ENCODE data around the gene HTRA3. TPM values are rescaled to one million over a fixed set of nuclear protein-coding genes. Genes with fewer than 3 reads are reported as not detected.

Gene HTRA3
- total and polyA plus RNA-seq, 2 experiments from 2014 or later, result 19.4 to 34.9 TPM

- Histone ChIP-seq H3K27ac (no peak overlapping the region), H4K20me1 (ENCODE audit: insufficient read depth, poor library complexity, severe bottlenecking) (no peaks in the 10 kb centered on the region)
- no peak for DNase-seq (ENCODE audit: low spot score)
Observed at GRCh38 chr4:8281519-8282133, 12.1 kb downstream of the HTRA3 start.

GRCh38 chr4:8282134-8282641 is 12.6 kb downstream of the HTRA3 start:
- Histone ChIP-seq H3K27ac (no peak overlapping the region), H3K4me3 (no peak overlapping the region), H3K4me1 (ENCODE audit: insufficient read depth) (peaks cover 21% of the 10 kb centered on the region), H3K4me2 (no peak overlapping the region), H3K27me3 (no peaks in the 10 kb centered on the region), H3K79me2 (no peaks in the 10 kb centered on the region), H2AFZ (no peak overlapping the region), H4K20me1 (ENCODE audit: insufficient read depth, poor library complexity, severe bottlenecking) (no peaks in the 10 kb centered on the region), H3K9me3 (ENCODE audit: low read depth) (no peaks in the 10 kb centered on the region), H3K9me2 (replicated peaks; ENCODE audit: insufficient read depth) (no peaks in the 10 kb centered on the region), H3K36me3 (replicated peaks; ENCODE audit: insufficient read depth, low read depth) (no peaks in the 10 kb centered on the region)
- WGBS (ENCODE audit: low lambda C conversion rate, missing lambda C conversion rate), result 96% methylated on average over 14 of the region's 14 CpGs
- TF ChIP-seq CTCF (IDR thresholded peaks at IDR 0.05; ENCODE audit: poor library complexity) (no peak), EZH2 (IDR thresholded peaks at IDR 0.05; ENCODE audit: borderline replicate concordance) (no peak), EZH2phosphoT487 (IDR thresholded peaks at IDR 0.05; ENCODE audit: low read depth, severe bottlenecking, unreplicated experiment) (no peak)
- no peak for DNase-seq (ENCODE audit: low spot score)

More at GRCh38 chr4:8281519-8282133, 12.1 kb downstream of the HTRA3 start:
- no peaks in the 10 kb centered on the region for H3K79me2 ChIP-seq
- H3K27me3 ChIP-seq, result no peaks in the 10 kb centered on the region
- H2AFZ ChIP-seq, result no peak overlapping the region
- H3K4me1 ChIP-seq (ENCODE audit: insufficient read depth), result peaks cover 21% of the 10 kb centered on the region
- H3K4me3 ChIP-seq, result no peak overlapping the region
- no peak for TF ChIP-seq EZH2phosphoT487 (IDR thresholded peaks at IDR 0.05; ENCODE audit: low read depth, severe bottlenecking, unreplicated experiment)
- no peak for TF ChIP-seq CTCF (IDR thresholded peaks at IDR 0.05; ENCODE audit: poor library complexity)
- no peak for TF ChIP-seq EZH2 (IDR thresholded peaks at IDR 0.05; ENCODE audit: borderline replicate concordance)
- H3K36me3 ChIP-seq (replicated peaks; ENCODE audit: insufficient read depth, low read depth), result no peaks in the 10 kb centered on the region
- no peaks in the 10 kb centered on the region for H3K9me2 ChIP-seq (replicated peaks; ENCODE audit: insufficient read depth)
- H3K4me2 ChIP-seq, result no peak overlapping the region
- 67% methylated on average over 18 of the region's 19 CpGs for WGBS (ENCODE audit: low lambda C conversion rate, missing lambda C conversion rate)
- no peaks in the 10 kb centered on the region for H3K9me3 ChIP-seq (ENCODE audit: low read depth)

GRCh38 chr4:8282742-8283141 is 13.2 kb downstream of the HTRA3 start:
- no peaks in the 10 kb centered on the region for H3K9me3 ChIP-seq (ENCODE audit: low read depth)
- no peak overlapping the region for H2AFZ ChIP-seq
- H3K4me1 ChIP-seq (ENCODE audit: insufficient read depth), result peaks cover 15% of the 10 kb centered on the region
- no peak overlapping the region for H3K27ac ChIP-seq
- H3K4me2 ChIP-seq, result no peak overlapping the region
- no peaks in the 10 kb centered on the region for H3K9me2 ChIP-seq (replicated peaks; ENCODE audit: insufficient read depth)
- no peaks in the 10 kb centered on the region for H3K27me3 ChIP-seq
- DNase-seq (ENCODE audit: low spot score), result no peak
- TF ChIP-seq EZH2phosphoT487 (IDR thresholded peaks at IDR 0.05; ENCODE audit: low read depth, severe bottlenecking, unreplicated experiment) (no peak), CTCF (IDR thresholded peaks at IDR 0.05; ENCODE audit: poor library complexity) (no peak)
- H3K36me3 ChIP-seq (replicated peaks; ENCODE audit: insufficient read depth, low read depth), result no peaks in the 10 kb centered on the region
- WGBS (ENCODE audit: low lambda C conversion rate, missing lambda C conversion rate), result 94% methylated on average over 14 of the region's 14 CpGs
- no peaks in the 10 kb centered on the region for H4K20me1 ChIP-seq (ENCODE audit: insufficient read depth, poor library complexity, severe bottlenecking)
- H3K4me3 ChIP-seq, result no peak overlapping the region
- H3K79me2 ChIP-seq, result no peaks in the 10 kb centered on the region

Measured in hepatocyte (in vitro differentiated cells).